Mucosa of rectum (tissue), 2 donors: ENCODE data around the gene GHRL.

Source experiments
- H3K27ac ChIP-seq, 2 donors: one replicate each; pipeline ENCODE4 v1.7.0; 2013; ENCODE audit warnings: inconsistent platforms in 2 of 2, low read depth in 2 of 2, low read length in 2 of 2
- H3K27me3 ChIP-seq, 2 donors: one replicate each; pipeline ENCODE4 v1.7.0; 2013; ENCODE audit warnings: low read length in 2 of 2; ENCODE audit not compliant: control insufficient read depth in 2 of 2, insufficient read depth in 2 of 2
- H3K36me3 ChIP-seq, 2 donors: one replicate each; pipeline ENCODE4 v1.7.0; 2013; ENCODE audit warnings: low read length in 2 of 2; ENCODE audit not compliant: control insufficient read depth in 2 of 2, insufficient read depth in 2 of 2
- H3K4me1 ChIP-seq, 2 donors: one replicate each; pipeline ENCODE4 v1.7.0; 2013; ENCODE audit warnings: low read length in 2 of 2, mild to moderate bottlenecking in 1 of 2; ENCODE audit not compliant: control insufficient read depth in 2 of 2, insufficient read depth in 2 of 2
- H3K4me3 ChIP-seq, 2 donors: one replicate each; pipeline ENCODE4 v1.7.0; 2013; ENCODE audit warnings: low read length in 2 of 2
- H3K9ac ChIP-seq, 2 donors: one replicate each; pipeline ENCODE4 v1.7.0; 2013; ENCODE audit warnings: low read length in 2 of 2, low read depth in 1 of 2, mild to moderate bottlenecking in 1 of 2
- H3K9me3 ChIP-seq, 2 donors: one replicate each; pipeline ENCODE4 v1.7.0; 2013; ENCODE audit warnings: low read length in 2 of 2; ENCODE audit not compliant: control insufficient read depth in 2 of 2
- donor health status: healthy.
- donor health status: Normal muscosa, but diverticular disease.

Gene GHRL

DNA sequence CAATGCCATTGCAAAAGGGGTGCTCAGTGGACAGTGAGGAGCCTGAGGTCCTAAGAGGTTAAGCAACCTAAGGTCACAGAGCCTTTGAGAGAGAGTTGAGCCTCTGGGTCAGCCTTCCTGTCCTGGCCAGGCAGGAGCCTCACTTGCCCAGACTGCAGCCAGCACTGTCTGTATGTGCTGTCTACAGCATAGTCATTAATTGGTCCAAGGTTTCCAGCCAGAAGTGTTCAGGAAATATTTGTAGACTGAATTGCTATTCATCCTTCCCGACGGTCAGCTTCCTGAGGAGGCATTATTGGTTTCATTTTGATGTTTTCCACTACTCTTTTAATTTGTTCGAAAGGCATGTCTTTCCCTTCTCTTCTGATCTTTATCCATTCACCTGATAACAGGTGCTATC is 20.1 kb upstream of the GHRL start:
- H3K36me3 ChIP-seq = peaks cover 67 to 79% of the 10 kb centered on the region in 2 donors

DNA sequence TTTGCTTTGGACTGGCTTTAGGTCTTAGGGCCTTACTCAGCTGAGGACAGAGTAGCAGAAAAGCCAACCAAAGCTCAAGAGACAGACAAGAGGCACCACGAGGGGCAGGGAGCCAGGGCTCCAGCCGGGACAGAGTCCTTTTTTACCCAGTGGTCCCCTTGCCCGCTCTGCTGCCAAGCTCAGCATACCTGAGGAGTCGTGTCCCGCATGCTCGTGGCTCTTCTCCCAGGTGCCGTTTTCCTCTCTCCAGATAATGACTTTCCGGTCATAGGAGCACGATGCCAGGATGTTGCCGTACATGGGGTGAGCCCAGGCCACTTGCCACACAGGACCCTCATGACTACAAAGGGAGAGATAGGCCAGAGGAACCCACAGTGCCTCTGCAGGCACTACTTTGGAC is 19.6 kb upstream of the GHRL start:
- Histone ChIP-seq H3K27me3 (no peaks in the 10 kb centered on the region), H3K4me1 (no peaks in the 10 kb centered on the region), H3K27ac (no peak overlapping the region), H3K9ac (no peak overlapping the region), H3K36me3 (peaks cover 65 to 77% of the 10 kb centered on the region in 2 donors), H3K4me3 (no peak overlapping the region), H3K9me3 (no peaks in the 10 kb centered on the region)

More for the DNA sequence above, 20.1 kb upstream of the GHRL start:
- Histone ChIP-seq H3K4me3 (no peak overlapping the region), H3K4me1 (no peaks in the 10 kb centered on the region), H3K9ac (no peak overlapping the region), H3K27ac (no peak overlapping the region), H3K9me3 (no peaks in the 10 kb centered on the region), H3K27me3 (no peaks in the 10 kb centered on the region)

DNA sequence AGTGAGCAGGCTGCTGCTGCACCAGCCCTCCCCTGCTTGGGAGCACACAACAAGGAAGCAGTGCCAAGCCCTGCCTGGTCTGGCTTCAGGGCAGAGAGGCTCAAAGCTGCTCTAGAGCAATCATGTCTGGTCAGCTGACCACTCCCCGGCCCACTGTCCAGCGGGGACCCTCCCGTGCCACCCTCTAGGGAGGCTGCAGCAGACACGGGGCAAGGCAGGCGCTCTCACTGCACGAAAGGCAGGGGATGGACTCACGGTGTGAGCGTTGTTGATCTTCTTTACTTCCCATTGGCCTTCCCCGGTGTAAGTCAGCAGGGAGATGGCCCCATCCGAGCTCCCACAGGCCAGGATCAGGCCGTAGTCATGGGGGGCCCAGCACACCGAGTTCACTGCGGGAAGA is 19.0 kb upstream of the GHRL start:
- Histone ChIP-seq H3K36me3 (peaks cover 62 to 73% of the 10 kb centered on the region in 2 donors), H3K4me1 (no peaks in the 10 kb centered on the region), H3K4me3 (no peak overlapping the region), H3K27me3 (no peaks in the 10 kb centered on the region), H3K9ac (no peak overlapping the region), H3K27ac (no peak overlapping the region), H3K9me3 (no peaks in the 10 kb centered on the region)

DNA sequence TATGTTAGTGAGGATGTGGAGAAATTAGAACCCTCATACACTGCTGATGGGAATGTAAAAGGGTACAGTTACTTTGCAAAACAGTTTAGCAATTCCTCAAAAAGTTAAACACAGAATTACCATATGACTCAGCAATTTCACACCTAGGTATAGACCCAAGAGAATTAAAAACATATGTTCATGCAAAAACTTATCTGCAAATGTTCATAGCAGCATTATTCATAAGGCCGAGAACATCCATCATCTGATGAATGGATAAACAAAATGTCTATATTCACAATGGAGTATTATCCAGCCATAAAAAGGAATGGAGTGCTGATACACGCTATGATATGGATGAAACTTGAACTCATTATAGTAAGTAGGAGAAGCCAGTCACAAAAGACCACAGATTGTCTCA is 17.8 kb upstream of the GHRL start:
- H3K36me3 ChIP-seq = peaks cover 63 to 72% of the 10 kb centered on the region in 2 donors
- H3K9ac ChIP-seq = no peak overlapping the region
- H3K4me3 ChIP-seq = no peak overlapping the region
- no peaks in the 10 kb centered on the region for H3K9me3 ChIP-seq
- no peaks in the 10 kb centered on the region for H3K4me1 ChIP-seq
- no peaks in the 10 kb centered on the region for H3K27me3 ChIP-seq
- H3K27ac ChIP-seq = no peak overlapping the region

DNA sequence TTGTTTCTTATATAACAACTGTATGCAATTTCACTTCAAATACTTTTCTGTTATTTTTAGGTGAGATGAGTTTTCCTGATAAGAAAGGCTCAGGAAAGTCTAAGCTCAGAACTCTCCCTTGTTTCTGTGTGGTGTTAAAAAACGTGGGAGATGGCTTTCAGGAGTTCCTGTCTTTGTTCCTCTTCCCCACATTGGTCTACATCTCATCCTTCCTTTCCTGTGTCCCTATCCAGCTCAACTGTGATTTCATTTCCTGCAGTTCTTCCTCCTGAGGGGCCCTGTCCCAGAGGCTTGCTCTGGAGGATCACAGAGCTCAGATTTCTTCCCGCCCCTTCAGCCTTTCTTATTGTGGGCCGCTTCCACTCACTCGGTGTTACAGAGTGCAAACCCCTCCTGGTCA is 17.0 kb upstream of the GHRL start:
- peaks cover 65 to 74% of the 10 kb centered on the region in 2 donors for H3K36me3 ChIP-seq
- H3K27me3 ChIP-seq = no peaks in the 10 kb centered on the region
- no peaks in the 10 kb centered on the region for H3K4me1 ChIP-seq
- H3K4me3 ChIP-seq = no peak overlapping the region
- H3K9ac ChIP-seq = no peak overlapping the region
- H3K9me3 ChIP-seq = no peaks in the 10 kb centered on the region
- H3K27ac ChIP-seq = no peak overlapping the region

DNA sequence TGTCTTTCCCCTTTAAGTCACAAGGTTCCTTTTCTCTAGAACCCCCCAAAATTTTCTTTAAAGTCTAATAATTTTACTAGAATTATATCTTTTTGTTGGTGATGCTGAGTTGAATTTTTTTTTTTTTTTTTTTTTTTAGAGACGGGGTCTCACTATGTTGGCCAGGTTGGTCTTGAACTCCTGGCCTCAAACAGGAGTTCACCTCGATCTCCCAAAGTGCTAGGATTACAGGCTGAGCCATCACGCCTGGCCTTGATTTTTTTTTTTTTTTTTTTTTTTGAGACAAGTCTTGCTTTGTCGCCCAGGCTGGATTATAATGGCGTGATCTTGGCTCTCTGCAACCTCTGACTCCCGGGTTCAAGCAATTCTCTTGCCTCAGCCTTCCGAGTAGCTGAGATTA is 15.9 kb upstream of the GHRL start:
- H3K4me1 ChIP-seq = no peaks in the 10 kb centered on the region
- peaks cover 65 to 75% of the 10 kb centered on the region in 2 donors for H3K36me3 ChIP-seq
- H3K9me3 ChIP-seq = no peaks in the 10 kb centered on the region
- no peak overlapping the region for H3K27ac ChIP-seq
- no peak overlapping the region for H3K4me3 ChIP-seq
- no peaks in the 10 kb centered on the region for H3K27me3 ChIP-seq
- no peak overlapping the region for H3K9ac ChIP-seq

DNA sequence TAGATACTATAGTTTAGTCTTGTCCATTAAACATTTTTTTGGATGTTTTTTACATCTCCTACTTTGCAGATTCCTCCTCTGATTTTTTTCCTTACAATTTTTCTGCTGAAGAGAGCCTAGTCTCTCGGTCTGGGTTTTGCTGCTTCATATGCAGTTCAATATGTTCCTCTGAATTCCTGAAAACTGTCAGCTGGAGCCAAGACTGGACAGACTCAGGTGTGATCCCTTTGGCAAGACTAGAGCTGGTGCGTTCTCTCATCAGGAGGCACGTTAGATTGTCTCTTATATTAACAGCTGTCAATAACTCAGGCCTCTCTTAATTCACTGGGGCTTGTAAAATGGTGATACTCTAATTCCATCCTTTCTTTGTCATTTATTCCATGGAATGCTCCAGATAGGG is 13.4 kb upstream of the GHRL start:
- Histone ChIP-seq H3K9ac (no peak overlapping the region), H3K4me3 (no peak overlapping the region), H3K27ac (no peak overlapping the region), H3K36me3 (peaks cover 65 to 78% of the 10 kb centered on the region in 2 donors), H3K4me1 (no peaks in the 10 kb centered on the region), H3K27me3 (no peaks in the 10 kb centered on the region), H3K9me3 (no peaks in the 10 kb centered on the region)

DNA sequence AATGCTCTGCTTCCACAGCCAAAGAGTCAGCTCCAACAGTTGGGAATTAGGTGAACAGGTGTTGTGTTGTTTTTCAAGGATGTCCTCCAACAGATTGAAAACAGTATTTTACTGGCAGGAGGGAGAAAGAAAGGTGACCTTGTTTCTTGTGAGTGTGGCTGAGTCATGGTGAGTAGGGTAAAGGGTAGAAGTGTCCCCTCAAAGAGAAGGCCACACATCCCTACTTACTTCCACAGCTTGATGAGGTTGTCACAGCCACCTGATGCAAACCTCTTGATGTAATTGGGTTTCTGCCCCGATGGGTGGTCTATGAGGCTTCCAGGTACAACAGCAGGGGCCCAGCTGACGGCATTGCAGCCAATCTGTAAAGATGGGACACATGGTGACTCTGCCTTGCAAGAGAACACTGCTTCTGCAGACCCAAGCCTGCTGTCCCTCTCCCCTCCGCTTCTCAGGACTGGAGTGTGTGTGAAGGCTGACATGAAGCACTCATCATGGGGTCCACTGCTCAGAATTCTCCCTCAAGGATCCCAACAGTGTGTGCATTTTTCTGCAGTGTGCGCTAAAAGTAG is 12.7 kb upstream of the GHRL start:
- H3K4me1 ChIP-seq = no peaks in the 10 kb centered on the region
- H3K27me3 ChIP-seq = no peaks in the 10 kb centered on the region
- no peak overlapping the region for H3K9ac ChIP-seq
- H3K36me3 ChIP-seq = peaks cover 72 to 77% of the 10 kb centered on the region in 2 donors
- no peak overlapping the region for H3K4me3 ChIP-seq
- H3K27ac ChIP-seq = no peak overlapping the region
- H3K9me3 ChIP-seq = no peaks in the 10 kb centered on the region

DNA sequence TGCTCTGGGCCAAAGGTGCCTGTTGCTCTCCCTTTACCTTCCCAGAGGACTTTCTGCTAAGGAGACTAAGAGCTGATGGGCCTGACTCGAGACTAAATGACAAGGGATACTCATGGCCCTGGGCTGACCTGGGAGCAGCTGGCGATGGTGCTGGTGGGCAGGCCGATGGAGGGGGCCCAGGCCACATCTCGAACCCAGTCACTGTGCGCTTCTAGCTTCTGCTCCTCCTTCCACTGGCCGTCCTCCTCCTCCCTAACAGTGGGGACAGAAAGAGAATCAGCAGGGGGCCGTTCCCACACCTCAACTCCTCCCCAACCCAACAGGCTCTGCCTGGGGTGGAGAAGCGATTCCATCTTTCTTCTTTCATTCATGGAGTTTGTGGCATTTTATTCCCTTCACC is 12.2 kb upstream of the GHRL start:
- Histone ChIP-seq H3K27me3 (no peaks in the 10 kb centered on the region), H3K9me3 (no peaks in the 10 kb centered on the region), H3K36me3 (peaks cover 74 to 79% of the 10 kb centered on the region in 2 donors), H3K27ac (no peak overlapping the region), H3K4me3 (no peak overlapping the region), H3K4me1 (no peaks in the 10 kb centered on the region), H3K9ac (no peak overlapping the region)

DNA sequence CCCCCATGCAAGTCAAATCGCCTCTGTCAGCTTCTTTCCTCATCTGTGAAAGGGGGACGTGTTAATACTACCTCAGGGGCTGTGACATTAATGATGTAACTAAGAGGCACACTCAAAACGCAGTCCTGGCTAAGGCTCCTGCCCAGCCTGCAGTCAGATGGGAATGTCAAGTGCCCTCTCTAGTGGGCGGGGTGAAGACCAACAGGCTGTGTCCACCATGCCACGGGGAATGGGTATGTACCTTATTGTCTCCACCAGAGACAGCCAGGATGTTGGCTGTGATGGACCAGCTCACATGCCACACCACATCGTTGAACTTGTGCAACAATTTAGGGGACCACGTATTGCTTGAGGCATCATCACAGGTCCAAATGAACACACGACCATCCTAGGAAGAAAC is 11.0 kb upstream of the GHRL start:
- Histone ChIP-seq H3K4me1 (no peaks in the 10 kb centered on the region), H3K27me3 (no peaks in the 10 kb centered on the region), H3K4me3 (no peak overlapping the region), H3K9ac (no peak overlapping the region), H3K36me3 (peaks cover 75 to 76% of the 10 kb centered on the region in 2 donors), H3K27ac (no peak overlapping the region), H3K9me3 (no peaks in the 10 kb centered on the region)

DNA sequence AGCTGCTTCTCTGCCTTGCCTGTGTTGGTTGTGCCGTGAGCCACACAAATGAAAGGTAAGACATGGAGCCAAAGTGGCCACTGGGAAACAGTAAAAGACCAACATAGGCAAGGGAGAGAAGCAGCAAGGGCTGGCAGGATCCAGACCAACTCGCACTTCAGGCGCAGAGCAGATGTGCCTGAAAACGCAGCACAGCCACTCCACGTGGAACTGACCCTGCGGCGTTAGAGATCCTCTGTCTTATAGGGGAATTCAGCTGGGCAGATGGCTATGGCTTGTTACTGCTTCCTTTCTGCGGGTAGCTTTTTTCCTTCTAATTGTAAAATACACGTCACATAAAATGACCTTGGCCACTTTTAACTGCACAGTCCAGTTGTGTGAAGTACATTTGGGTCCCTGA is 10.4 kb upstream of the GHRL start:
- Histone ChIP-seq H3K36me3 (peaks cover 70 to 76% of the 10 kb centered on the region in 2 donors), H3K27ac (no peak overlapping the region), H3K27me3 (no peaks in the 10 kb centered on the region), H3K9ac (no peak overlapping the region), H3K4me1 (no peaks in the 10 kb centered on the region), H3K9me3 (no peaks in the 10 kb centered on the region), H3K4me3 (no peak overlapping the region)
